Mucosa of descending colon (tissue), 3 donors: ENCODE data around the gene ITPK1. TPM values are rescaled to one million over a fixed set of nuclear protein-coding genes. Genes with fewer than 3 reads are reported as not detected.

Experiments used
- ATAC-seq: fragments of 200-7000 bp; cut with Tn5 transposase; one replicate; pipeline ENCODE4 v1.9.1; 2020; ENCODE audit warnings: mild to moderate bottlenecking, moderate library complexity
- DNase-seq, 3 donors: peaks; one replicate each; pipeline ENCODE4 v3.0.0-alpha.2; 2020
- H3K36me3 ChIP-seq: fragments of 200-600 bp; one replicate; pipeline ENCODE4 v1.8.0; 2021; ENCODE audit warnings: low read depth, mild to moderate bottlenecking
- H3K4me1 ChIP-seq: fragments of 200-600 bp; one replicate; pipeline ENCODE4 v1.8.0; 2021; ENCODE audit warnings: low read depth, mild to moderate bottlenecking
- H3K4me3 ChIP-seq: fragments of 200-600 bp; one replicate; pipeline ENCODE4 v1.8.0; 2021; ENCODE audit warnings: mild to moderate bottlenecking
- H3K9me3 ChIP-seq: fragments of 200-600 bp; one replicate; pipeline ENCODE4 v1.8.0; 2021; ENCODE audit warnings: mild to moderate bottlenecking
- CTCF ChIP-seq: fragments of 200-600 bp; IDR thresholded peaks from one replicate; pipeline ENCODE4 v1.8.0; 2022; ENCODE audit warnings: antibody characterized with exemption, mild to moderate bottlenecking
- intact Hi-C, 2 donors: fragments of 100-400 bp; cut with DNase I in 1 of 2; cut with micrococcal nuclease in 1 of 2; formaldehyde crosslinking; loops; one replicate each; pipeline versions ENCODE4 v1.11.0 to v1.11.1; 2022; cut with DNase I, micrococcal nuclease
- total RNA-seq, 3 donors: library from RNA; stranded (reverse); fragmentation: NEBNext Ultra II Directional in 2 of 3; extraction: Animal tissue kit (Norgen Biotek cat#: 25700) in 2 of 3; gene quantifications; one replicate each; pipeline versions ENCODE4 v1.2.1 to v1.2.4, GENCODE V29; 2021 to 2023
- donor health status: DM: no; HTN: no; CAD: no; lungs with moderate emphysema.
- donor health status: DM: no; HTN: no; CAD: no.
- donor health status: DM: no; HTN: yes; CAD: no.

Gene ITPK1
- total RNA-seq, 3 donors from 2014 or later = 134 to 165 (median 152) TPM

- Histone ChIP-seq H3K9me3 (no peaks in the 10 kb centered on the region), H3K4me1 (peaks cover 67% of the 10 kb centered on the region), H3K36me3 (no peaks in the 10 kb centered on the region), H3K4me3 (no peak overlapping the region)
- DNase-seq = peak; percentile 59 to 66 (median 60)
- ATAC-seq = peak; percentile 15
- no peak for TF ChIP-seq CTCF
- intact Hi-C loops = no loop called here
Observed at GRCh38 chr14:93040443-93040842, 75.3 kb downstream of the ITPK1 start.

- ATAC-seq = peak; percentile 11
- DNase-seq = no peak
- Histone ChIP-seq H3K4me1 (peaks cover 60% of the 10 kb centered on the region), H3K9me3 (no peaks in the 10 kb centered on the region), H3K4me3 (no peak overlapping the region), H3K36me3 (no peaks in the 10 kb centered on the region)
- intact Hi-C loops = no loop called here
- TF ChIP-seq CTCF = no peak
Observed at GRCh38 chr14:93039649-93040315, 75.9 kb downstream of the ITPK1 start.

GRCh38 chr14:93037351-93037750 lies 78.4 kb downstream of the ITPK1 start:
- H3K9me3 ChIP-seq = no peaks in the 10 kb centered on the region
- DNase-seq (peak in 1 of 3 donors; percentile 45), ATAC-seq (peak; percentile 36)
- H3K4me3 ChIP-seq = no peak overlapping the region
- intact Hi-C loops = no loop called here
- H3K36me3 ChIP-seq = no peaks in the 10 kb centered on the region
- no peak for TF ChIP-seq CTCF
- peaks cover 51% of the 10 kb centered on the region for H3K4me1 ChIP-seq

GRCh38 chr14:93036652-93037345 lies 78.9 kb downstream of the ITPK1 start:
- TF ChIP-seq CTCF = no peak
- peaks cover 52% of the 10 kb centered on the region for H3K4me1 ChIP-seq
- ATAC-seq (no peak), DNase-seq (peak in 1 of 3 donors; percentile 33)
- intact Hi-C loops = no loop called here
- H3K4me3 ChIP-seq = no peak overlapping the region
- H3K9me3 ChIP-seq = no peaks in the 10 kb centered on the region
- H3K36me3 ChIP-seq = no peaks in the 10 kb centered on the region

- intact Hi-C loops = no loop called here
- ATAC-seq = no peak
Observed at GRCh38 chr14:93035917-93036651, 79.6 kb downstream of the ITPK1 start.

More at GRCh38 chr14:93035917-93036651, 79.6 kb downstream of the ITPK1 start:
- Histone ChIP-seq H3K9me3 (no peaks in the 10 kb centered on the region), H3K36me3 (no peaks in the 10 kb centered on the region), H3K4me3 (no peak overlapping the region), H3K4me1 (peaks cover 51% of the 10 kb centered on the region)
- TF ChIP-seq CTCF = no peak
- DNase-seq = peak in 1 of 3 donors; percentile 44
